Bone marrow (tissue), 2 donors: Measurements from ENCODE around the gene GAN.

Experiments
- DNase-seq, 2 donors: peaks; one replicate each; lab custom pipeline; 2025; lab: John Stamatoyannopoulos, UW

Gene GAN, protein sequence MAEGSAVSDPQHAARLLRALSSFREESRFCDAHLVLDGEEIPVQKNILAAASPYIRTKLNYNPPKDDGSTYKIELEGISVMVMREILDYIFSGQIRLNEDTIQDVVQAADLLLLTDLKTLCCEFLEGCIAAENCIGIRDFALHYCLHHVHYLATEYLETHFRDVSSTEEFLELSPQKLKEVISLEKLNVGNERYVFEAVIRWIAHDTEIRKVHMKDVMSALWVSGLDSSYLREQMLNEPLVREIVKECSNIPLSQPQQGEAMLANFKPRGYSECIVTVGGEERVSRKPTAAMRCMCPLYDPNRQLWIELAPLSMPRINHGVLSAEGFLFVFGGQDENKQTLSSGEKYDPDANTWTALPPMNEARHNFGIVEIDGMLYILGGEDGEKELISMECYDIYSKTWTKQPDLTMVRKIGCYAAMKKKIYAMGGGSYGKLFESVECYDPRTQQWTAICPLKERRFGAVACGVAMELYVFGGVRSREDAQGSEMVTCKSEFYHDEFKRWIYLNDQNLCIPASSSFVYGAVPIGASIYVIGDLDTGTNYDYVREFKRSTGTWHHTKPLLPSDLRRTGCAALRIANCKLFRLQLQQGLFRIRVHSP

DNA sequence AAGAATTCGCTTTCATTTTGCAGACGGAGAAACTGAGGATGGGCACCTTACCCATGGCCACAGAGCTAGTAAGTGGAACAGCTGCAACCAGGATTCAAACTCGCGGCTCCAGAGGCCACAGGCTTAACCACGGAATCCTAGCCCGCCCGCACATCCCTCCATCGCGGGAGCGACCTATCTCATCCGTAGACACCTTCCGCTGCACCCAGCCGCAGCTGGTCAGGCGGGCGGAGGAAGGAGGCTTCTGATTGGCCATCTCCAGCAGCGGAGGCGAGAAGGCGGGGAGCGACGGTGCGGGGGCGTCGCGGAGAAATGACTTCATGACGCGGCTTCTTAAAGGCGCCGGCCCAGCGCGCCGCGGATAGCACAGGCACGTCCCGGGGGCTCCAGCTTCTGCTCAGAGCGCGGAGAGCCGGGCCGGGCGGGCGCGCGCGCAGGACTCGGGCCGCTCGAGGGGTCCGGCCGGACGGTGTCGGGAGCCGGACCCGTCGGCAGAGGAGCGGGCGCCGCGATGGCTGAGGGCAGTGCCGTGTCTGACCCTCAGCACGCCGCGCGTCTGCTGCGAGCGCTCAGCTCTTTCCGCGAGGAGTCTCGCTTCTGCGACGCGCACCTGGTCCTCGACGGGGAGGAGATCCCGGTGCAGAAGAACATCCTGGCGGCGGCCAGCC, at the start of gene GAN:
TSS of gene GAN (plus strand) at position 360 of the 668 bp plus-strand sequence. CDS start at position 512, 152 bp downstream.
- DNase-seq = peak; percentile 76 to 96

DNA sequence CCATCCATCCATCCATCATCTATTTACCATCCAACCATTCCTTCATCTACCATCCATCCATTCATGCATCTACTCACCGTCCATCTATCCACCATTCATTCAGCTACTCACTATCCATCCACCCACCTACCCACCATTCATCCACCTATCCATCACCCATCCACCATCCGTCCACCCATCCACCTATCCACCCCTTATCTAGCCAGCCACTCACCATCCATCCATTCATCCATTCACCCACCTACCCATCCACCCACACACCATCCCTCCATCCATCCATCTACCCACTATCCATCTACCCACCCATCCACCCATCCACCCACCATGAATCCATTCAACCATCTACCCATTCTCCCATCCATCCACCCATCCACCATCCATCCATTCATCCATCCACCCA, 49.7 kb upstream of the GAN start:
- no peak for DNase-seq

DNA sequence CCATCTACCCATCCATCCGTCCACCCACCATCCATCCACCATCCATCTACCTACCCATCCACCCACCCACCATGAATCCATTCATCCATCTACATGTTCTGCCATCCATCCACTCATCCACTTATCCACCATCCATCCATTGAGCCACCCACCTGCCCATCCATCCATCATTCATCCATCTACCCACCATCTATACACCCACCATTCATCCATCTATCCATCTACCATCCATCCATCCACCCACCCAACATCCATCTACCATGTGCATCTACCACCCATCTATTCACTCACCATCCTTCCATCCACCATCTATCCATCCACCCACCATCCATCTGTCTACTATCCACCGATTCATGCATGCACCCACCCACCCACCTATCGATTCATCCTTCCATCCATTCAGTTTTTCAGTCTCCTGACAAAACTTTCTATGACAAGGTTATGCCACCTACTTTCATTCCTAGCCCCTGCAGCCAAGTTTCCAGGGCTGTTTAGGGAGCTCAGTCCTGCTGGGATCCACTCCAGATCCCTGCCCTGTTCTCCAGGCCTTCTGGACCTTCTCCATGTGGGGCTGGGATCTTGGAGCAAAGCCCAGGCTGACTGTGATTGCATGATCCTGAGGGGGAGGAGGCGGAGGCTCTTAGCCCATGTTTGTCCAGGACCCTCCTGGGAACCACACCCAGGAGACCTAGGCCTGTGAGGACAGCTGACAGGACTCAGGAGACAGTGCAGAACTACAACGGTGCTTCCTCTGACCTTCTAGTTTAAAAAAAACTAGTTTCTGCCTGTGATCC, 48.9 kb upstream of the GAN start:
- no peak for DNase-seq

DNA sequence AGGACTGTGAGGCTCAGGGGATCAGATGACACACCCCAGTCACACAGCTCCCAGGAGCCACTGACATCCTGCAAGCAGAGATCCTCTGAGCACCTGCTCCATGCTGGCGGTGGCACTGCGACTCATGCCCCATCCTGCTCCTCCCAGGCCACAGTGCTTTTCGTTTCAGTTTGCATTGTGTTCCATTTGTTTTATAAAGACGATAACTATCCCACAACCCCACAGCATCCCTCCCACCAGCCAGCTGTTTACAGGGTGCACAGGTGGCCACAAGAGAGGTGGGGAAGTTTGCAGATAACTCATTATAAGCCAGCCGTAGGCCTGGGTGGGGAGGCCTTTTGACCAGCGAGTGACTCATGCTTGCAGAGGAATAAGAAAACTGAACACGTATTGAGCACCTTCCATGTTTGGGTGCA, 48.1 kb upstream of the GAN start:
- no peak for DNase-seq

DNA sequence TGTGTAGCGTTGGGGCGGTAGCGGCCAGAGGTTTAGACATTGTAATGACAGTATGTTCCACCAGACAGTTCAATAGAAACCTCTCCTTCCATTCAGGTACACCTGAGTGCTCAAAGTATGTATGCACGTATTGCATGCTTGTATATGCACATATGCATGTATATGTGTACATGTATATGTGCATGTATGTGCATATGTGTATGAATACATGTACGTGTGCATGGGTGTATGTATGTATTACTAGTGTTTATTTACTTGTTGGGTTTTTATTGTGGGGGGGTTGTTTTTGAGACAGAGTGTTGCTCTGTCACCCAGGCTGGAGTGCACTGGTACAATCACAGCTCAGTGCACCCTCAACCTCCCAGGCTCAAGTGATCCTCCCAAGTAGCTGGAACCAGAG, 46.3 kb upstream of the GAN start:
- no peak for DNase-seq

DNA sequence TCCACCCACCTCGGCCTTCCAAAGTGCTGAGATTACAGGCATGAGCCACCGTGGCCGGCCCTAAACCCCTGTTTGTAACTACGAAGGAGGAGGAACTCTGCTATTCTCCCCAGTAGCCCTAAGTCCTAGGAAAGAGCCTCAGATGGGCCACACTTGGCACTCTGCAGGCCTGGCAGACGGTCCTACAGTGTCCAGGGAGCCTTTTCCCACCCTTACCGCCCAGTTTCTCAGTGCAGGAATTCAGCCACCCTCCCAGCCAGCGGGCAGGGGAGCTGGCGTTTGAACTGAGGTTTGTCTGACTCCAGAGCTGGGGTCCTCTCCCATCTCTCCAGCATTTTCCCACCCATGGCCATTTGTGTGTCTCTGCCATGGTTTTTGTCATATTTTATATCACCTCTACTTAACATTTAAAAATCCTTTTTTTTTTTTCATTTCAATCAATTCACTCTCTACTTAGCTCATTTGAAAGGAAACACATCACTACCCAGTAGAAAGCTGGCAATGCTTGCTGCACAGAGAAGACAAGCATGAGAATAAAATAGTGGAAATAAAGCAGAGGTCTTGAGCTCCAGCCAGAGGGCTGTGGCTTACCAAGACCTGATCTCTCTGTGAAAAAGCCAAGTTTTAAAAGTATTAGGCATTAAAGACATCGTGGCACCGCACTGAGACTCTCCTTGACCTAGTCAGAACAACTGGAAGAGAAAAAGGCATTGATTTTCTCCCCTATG, 41.4 kb upstream of the GAN start:
- no peak for DNase-seq

DNA sequence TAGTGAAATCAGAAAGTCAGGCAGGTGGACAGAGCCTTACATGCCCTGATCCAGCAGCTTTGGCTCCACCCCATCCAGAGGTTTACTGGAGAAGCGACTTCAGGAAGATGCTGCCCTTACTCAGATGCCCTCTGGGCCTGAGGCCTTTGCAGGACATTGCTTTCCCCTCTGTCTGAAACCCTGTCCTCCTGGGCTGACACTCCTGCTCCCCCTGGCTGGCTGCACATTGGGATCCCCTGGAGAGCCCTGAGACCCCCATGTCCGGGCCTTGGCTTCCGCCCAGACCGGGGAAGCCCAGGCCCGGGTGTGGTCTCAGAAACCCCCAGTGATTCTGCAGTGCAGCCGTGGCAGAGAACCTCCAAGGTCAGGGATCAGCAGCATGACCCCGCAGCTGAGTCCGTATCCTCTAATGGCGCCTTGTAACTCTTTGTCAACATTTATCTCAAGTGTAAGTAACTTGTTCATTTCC, 39.7 kb upstream of the GAN start:
- no peak for DNase-seq

DNA sequence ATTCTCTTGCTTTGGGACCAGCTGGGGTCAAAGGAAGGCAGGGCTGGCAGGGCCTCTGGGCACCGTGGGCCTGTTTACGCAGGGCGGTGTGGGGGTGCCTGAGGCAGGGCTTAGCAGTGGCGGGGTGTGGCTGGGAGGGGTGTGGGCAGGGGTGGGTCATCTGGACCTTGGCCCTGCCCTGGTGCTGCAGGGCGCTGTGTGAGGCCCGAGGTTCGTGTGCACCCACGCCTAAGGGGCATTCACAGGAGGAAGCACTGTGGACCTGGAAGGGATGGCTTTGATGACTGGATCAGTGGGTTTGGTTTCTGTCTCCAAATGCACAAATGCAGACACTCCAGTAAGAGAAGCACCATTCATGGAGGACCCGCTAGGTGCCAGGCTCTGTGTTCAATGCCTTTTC, 39.0 kb upstream of the GAN start:
- DNase-seq = no peak

DNA sequence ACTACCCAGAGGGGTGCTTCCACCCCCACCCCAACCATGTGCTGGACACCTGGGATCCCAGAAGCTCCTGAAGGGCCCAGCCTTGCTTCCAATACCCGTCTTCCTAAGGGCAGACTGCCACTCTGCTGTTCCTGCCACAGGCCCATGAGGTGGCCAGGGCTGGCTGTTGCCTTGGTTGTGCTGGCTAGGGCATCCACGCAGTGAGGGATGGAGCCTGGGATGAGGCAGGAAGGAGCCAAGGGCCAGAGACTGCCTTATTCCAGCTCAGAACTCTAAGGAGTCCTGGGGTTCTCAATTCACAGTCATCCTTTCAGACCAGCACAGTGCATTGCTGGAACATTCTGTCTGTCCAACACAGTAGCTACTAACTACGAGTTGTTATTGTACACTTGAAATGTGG, 38.4 kb upstream of the GAN start:
- no peak for DNase-seq

DNA sequence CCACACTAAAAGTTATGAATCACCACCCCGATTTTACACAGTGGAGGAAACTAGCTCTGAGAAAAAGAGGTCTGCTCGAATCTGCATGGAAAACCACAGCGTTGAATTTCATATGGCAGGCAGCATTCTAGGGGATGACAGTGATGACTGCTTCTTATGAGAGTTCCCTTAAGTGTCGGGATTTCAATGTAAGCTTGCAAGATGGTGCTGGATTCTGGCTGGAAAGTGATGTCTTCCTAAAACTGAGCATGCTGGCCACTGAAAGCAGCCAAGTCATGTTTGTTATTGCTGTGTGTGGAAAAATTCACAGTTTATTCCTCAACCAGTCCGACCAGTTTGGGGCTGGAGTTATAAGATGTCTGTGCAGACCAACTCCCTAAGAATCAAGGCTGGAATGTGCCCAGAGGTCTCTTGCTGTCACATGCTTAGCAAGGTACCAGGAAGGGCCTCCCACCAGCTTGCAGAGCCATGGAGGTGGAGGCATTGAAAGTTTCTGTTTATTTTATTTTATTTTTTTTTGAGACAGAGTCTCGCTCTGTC, 37.2 kb upstream of the GAN start:
- no peak for DNase-seq

DNA sequence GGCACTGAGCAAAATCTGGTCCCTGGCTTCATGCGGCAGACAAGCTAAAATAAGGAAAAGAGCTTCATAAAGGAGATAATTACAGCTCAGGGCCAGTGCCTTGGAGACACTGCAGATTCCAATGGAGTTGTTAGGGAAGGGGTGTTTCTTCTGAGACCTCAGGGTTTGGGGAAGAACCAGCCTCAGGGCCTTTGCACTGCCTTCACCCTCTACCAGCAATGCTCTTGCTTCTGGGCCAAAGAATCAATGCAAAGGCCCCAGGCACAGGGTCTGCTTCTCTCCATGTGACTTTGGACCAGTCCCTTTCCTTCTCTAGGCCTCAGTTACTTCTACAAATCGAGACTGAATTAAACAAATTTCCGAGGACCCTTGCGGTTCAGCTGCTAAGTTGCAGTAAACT, 36.2 kb upstream of the GAN start:
- no peak for DNase-seq

DNA sequence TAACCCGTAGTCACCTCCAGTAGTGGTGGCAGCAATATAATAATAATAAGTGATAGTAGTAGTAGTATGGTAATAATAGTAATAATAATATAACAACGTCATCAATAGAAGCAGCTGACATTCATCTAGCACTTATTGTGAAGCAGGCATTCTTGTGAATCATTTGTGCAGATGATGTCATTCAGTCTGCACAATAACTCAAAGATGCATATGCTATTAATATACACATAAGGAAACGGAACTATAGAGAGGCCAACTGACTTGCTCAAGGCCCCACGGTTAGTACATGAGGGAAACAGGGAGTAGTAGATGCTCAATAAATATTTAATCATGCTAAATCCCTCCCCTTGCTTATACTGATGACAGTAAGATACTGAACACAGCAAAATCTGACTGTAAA, 35.4 kb upstream of the GAN start:
- peak in 1 of 2 donors; percentile 45 for DNase-seq

DNA sequence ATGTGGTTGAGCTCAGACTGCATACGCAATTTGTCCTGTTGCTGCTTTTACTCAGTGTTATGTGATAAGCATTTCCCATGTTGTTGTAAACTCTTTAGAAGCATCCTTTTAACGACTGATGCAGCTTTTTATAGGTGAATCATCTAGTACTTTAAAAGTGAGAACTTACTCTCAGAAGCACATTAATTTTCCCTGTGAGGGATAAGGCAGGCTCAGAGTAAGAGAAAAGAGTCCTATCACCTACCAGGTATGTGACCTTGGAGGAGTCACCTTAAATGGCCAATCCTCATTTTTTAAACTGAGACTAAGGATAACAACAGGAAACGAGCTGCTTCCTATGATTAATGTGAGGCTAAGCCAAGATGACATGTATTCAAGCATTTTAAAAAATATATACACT, 34.4 kb upstream of the GAN start:
- no peak for DNase-seq

DNA sequence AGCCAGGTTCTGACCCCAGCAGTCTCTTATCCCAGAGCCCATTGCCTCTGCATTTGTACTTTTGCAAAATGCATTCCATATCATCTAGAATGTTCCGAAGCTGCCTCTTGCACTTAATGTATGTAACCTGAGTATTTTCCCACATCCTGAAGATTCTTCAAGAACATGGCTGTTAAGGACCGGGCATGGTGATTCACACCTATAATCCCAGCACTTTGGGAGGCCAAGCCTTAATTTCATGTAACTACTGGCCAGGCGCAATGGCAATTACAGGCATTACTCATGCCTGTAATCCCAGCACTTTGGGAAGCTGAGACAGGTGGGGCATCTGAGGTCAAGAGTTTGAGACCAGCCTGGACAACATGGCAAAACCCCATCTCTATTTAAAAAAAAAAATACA, 31.7 kb upstream of the GAN start:
- no peak for DNase-seq

DNA sequence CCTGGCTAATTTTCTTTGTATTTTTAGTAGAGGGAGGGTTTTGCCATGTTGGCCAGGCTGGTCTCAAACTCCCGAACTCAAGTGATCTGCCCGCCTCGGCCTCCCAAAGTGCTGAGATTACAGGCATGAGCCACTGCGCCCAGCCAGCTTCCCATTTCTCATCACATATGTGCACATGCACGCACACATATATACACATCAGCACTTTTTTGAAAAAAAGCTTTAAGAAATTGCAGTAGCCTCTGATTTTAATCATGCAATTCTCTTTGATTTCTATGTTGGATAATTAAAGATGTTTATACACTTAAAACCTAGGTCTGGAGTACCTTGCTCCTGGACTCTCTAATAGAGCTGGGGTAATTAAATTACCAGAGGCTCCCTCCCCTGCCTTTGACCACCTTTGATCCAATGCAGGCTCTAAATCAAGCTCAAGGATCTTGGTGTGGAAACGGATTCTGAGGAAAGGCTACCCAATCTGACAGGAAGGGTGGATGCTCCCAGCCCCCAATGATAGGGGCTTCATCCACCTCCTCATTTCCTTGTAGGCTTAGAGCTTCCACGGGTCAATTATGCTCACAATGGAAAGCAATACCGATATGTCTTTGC, 29.7 kb upstream of the GAN start:
- DNase-seq = no peak

DNA sequence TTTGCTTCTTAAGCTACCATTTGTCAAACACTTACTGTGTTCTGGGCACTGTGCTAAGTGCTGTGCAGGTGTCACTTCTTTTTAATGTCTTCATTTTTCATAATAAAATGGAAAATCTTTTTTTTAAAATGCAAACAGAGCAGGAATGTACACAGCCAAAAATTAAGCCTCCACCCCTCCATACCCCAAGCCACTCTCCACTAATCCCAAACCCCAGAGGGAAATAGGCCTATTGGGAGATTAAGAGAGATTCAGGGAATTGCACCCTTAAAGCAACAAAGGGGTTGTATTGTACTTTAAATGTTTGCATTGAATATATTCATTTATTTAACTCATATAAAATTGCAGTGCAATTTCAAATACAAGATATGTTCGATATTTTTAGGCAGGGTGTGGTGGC, 28.6 kb upstream of the GAN start:
- no peak for DNase-seq

DNA sequence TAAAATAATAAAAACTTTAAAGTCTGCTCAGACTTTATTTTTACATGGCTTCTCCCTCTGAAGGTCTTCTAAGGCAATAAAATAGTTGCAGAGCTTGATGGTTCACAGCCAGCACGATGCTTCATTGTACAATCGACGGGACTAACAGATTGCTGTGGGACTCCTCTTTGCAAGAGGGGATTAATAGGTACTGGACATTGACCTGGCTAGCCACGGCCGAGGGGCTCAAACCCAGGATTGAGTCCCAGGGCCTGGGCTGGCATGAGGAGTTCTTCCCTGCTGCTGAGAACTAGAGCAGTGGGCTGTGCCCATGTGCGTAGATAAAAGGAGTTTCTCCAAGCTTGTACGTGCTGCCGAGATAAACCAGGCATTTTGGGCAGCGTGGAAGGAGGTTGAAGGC, 23.6 kb upstream of the GAN start:
- no peak for DNase-seq

DNA sequence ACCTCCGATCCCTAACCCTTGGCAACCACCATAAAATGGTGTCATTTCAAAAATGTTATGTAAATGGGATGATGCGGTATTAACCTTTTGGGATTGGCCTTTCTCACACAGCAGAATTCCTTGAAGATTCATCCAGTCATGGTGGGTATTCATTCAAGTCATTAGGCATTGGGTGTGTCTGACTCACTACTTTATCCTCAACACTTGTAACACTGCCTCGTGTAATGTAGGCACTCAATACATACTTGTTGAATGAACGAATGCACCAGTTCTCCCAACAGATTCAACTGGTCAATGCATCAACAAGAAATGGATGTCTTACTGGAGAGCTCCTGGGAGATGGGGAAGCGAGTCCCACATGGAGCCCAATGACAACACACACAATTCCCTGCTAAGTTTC, 21.8 kb upstream of the GAN start:
- DNase-seq = no peak

DNA sequence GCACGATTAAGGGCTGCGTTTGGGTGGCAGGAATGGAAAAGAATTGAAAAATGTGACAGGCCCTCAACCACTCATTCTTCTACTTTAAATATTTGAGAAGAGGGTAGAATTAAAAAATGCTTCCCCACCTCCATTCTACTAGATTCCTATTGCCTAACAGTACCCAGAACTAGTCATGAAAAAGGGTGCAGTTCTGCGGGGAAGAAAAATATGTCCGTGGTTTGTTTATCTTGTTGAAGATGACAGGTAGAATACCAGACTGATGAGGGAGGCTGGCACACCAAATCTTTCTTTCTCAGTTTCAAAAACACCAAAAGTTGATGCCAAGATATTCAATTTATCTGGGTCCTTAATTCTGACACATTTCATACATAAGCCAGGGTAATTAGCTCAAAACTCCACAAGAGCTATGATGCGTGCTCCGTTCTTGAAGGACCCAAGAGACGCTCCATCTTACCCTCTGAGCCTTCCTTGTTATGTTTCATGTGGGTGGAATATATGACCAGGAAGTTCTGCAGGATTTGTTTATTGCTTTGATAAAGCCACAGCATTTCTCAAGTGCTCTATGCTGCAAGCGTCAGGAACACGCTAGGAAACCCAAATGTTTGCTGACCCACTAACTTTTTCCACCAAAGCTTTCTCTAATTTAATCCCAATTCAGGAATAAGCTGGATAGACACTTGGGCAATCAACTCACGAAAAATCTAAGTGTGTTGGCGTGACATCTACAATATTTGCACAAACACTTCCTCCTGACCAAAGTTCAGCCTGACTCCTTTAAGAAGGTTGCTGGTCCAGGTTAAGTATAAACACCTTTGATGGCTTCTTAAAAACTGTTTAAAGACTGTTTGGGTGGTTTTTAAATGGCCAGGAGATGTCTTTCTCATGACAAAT, 20.6 kb upstream of the GAN start:
- DNase-seq = no peak

DNA sequence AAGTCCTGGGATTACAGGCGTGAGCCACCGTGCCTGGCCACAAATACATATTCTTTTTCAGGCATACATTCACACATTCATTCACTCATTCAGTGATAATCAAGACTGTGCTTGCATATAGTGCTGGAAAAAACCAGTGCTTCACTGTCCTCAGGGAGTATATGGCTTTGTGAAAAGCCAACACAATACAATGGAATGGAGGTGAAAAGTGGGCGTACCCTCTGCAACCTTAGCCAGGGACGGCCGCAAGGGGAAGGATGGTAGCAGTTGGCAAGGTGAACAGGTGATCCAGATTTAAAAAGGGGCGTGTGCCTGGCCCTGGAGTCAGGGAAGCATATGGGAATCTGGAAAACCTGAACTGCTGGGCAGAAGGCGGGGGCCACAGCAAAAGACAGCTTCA, 18.1 kb upstream of the GAN start:
- DNase-seq = no peak
